Measurements from ENCODE around the gene KLHL11. TPM values are rescaled to one million over a fixed set of nuclear protein-coding genes. Genes with fewer than 3 reads are reported as not detected.
"Not testable (repeated sequence)": the region's sequence is repeated elsewhere in the genome, so short reads cannot be mapped to it uniquely, and the experiment has no call there.

The KLHL11 gene
- total RNA-seq, 1 donor from 2014 or later = 26.6 TPM

DNA sequence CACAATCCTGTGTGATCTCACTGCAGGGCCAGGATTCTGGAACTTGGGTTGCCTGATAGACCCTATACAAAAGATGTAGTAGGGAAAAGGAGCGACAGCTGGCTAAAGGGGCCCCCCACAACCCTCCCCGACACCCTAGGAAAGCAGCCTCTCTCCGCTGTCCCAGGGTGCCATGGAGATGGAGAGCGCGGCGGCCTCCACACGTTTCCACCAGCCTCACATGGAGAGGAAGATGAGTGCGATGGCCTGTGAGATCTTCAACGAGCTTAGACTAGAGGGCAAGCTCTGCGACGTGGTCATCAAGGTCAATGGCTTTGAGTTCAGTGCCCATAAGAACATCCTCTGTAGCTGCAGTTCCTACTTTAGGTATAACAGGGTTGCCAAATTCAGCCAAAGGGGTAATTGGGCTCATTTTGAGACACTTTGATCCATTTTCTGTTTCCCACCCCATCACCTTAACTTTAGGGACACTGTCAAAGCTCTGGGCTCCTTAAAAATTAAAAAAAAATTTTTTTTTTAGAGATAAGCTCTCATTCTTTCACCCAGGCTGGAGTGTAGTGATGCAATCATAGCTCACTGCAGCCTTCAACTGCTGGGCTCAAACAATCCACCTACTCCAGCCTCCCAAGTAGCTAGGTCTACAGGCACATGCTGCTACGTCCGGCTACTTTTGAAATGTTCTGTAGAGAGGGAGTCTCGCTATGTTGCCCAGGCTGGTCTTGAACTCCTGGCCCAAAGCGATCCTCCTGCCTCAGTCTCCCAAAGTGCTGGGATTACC lies 27.3 kb downstream of the KLHL11 start, which contains the start of gene KLHL10:
TSS of gene KLHL10 (plus strand) at position 65 of the 778 bp plus-strand sequence. CDS start at position 173, 108 bp downstream.
- DNase-seq (ENCODE audit: low read depth in 2 of 2) = no peak

DNA sequence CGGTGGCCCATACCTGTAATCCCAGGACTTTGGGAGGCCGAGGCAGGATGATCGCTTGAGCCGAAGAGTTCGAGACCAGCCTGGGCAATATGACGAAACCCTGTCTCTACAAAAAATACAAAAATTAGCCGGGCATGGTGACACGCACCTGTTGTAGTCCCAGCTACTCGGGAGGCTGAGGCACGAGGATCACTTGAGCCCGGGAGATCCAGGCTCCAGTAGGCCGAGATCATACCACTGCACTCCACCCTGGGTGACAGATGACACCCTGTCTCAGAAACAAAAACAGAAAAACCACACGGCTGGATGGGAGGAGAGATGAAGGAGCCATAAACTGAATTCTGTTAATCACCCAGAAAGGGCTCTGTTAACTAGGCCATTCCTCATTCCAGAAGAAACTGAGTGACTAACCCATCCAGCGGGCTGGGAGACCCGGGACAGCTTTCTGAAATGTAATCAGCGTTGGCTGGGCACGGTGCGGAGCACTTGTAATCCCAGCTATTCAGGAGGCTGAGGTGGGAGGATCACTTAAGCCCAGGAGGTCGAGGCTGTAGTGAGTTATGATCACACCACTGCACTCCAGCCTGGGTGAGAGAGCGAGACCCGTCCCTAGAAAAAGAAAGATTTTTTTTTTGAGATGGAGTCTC lies 28.6 kb downstream of the KLHL11 start:
- DNase-seq (ENCODE audit: low read depth in 2 of 2) = no peak

DNA sequence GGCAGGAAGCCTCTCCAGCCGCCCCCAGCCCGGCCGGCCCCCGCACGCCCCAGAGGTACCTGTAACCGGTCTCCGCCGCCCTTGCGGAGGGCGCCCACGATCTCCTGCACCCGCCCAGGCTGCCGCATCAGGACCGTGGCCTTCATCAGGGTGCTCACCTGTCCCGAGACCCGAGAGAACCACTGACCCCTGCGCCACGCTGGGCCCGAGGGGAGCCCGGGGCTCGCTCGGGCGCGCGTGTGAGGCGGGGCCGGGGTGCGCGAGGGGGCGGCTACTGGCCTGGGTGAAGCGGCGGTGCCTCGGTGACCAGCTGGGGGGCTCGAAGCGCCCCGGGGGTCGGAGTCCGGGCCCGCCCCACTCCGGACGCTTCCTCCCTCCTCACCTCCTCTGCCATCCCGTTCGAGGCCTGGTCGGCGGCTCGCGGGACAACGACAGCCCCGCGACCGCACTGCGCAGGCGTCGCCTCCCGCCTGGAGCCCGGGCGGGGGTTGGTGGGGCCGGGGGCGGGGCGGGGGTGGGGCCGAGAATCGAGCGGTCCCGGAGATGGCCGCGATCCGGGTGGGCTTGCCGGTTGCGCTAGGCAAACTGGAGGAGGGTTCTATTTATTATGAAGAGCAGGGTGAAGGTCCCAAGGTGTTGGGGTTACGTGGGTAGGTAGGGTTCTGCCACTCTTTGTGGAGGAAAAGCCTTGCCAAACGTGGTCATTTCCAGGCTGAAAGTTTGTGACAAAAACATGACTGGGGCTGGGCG lies 29.2 kb downstream of the KLHL11 start, which contains the start of gene NT5C3B:
TSS of gene NT5C3B (minus strand) at position 433 of the 750 bp plus-strand sequence. CDS start at position 394, 39 bp downstream.
- peak; percentile 49 to 67 for DNase-seq (ENCODE audit: low read depth in 2 of 2)

DNA sequence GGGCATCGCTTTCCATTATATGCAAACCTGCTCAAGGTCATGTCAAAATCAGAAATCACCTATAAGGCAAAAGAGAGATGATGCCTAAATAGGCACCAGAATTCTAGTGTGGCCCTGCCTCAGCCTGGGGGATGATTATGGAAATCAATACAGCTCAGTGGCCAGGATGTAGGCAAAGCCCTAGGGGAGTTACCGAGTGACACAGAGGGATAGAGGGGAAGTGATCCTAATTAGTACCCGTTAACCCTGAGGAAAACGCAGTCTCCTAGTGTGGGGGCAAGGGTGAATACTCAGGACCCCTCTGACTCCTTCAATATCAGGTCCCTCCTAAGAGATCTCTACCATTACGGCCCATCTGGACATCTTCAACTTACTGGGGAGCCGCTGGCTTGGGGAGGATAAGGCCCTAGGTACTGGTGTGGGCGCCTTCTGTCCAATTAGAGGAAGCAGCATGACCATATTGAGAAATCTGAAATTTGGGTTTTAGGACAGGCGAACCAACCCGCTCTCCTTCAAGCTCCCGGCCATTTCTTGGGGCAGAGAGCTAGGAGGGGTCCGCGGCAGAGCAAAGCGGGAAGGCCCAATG lies 29.9 kb downstream of the KLHL11 start:
- peak in 1 of 2 donors; percentile 7 for DNase-seq (ENCODE audit: low read depth in 2 of 2)

DNA sequence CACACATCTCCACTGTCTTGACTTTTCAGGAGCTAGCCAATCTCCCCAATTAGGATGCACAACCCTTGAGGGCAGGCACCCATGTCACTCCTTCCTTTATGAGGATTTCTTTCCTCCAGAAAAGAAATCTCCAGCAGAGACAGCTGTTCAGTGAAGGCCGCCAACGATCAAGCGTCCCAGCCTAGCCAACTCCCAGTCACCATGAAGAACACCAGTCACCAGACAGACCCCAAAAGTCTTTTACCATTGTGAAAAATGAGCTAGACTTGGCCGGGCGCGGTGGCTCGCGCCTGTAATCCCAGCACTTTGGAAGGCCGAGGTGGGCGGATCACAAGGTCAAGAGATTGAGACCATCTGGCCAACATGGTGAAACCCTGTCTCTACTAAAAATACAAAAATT lies 35.3 kb downstream of the KLHL11 start:
- not testable (repeated sequence) for DNase-seq (ENCODE audit: low read depth in 2 of 2)

DNA sequence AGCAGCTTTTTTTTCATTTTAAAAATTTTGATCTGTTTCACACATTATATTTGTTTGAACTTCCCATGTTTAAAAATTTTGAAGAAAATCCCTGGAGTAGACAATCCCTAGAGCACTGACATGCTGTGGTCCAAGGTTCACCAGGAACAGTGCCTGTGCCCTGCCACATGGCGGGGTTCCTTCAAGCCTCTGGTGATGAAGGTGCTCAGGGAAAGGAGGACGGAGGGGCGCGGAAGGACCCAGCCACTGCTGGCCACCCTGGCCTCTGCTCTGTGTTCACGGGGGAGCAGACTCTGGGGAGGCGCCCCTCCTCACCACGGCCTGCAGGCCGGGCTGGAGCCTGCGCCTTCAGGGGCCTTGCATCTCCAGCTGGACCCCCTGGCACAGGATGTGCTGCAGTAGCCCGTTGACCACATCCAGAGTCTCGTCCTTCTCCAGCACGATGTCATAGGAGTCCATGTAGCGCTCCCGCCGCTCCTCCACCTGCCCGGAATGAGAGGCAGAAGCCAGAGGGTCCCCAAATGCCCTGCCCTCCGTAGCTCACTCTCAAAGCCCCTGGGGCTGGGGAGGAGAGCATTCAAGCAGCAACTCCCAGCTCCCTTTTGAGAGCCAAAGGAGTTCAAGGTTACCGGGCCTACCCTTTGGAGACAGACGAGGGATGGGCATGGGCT lies 39.9 kb downstream of the KLHL11 start:
- no peak for DNase-seq (ENCODE audit: low read depth in 2 of 2)

DNA sequence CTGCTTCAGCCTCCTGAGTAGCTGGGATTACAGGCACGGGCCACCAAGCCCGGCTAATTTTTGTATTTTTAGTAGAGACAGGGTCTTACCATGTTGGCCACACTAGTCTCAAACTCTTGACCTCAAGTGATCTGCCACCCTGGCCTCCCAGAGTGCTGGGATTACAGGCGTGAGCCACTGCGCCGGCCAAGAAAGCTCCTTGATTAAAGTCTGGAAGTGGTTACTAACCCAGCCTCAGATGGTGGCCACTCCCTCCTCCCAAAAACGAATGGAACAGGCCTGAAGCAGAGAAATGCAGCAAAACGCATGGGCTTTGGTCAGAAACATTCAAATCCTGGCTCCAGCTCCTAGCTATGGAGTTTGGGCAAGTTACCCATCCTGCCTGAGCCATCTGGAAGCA lies 41.1 kb downstream of the KLHL11 start:
- no peak for DNase-seq (ENCODE audit: low read depth in 2 of 2)

DNA sequence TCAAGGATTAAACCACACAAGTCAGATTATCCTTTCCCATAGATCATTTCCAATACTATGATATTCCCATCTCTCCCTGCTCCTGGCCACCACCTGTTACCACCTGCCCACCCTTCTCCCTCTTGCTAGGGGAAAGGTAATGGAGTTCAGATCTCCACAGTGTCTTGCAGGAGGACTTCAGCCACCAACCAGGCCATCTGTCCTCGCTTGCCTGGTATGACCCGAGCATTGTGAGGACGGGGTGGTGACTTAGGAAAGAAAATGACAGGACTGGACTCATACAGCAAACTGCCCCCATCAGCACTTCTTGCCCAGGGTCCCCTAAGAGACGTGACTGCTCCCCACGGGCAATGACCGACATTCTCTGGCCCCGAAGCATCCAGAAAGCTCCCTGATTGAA lies 41.6 kb downstream of the KLHL11 start:
- DNase-seq (ENCODE audit: low read depth in 2 of 2) = no peak

DNA sequence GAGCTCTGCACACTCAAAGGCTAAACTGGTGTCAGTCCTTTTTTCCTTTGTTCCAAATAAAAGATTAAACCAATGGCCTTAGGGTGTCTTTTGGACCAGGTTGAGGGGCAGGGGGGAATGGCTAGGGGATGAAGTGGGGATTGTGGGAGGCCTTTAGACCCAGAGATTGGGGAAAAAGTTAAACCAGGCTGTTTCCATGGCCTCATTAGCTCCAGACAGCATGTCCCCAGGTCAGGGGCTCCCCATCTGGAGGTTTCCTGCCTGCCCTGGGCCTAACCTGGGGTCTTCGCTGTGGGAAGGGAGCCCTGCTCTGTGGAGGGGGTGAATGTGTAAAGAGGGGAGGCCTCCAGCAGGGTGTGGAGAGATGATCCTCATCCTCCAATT lies 42.1 kb downstream of the KLHL11 start:
- DNase-seq (ENCODE audit: low read depth in 2 of 2) = no peak

DNA sequence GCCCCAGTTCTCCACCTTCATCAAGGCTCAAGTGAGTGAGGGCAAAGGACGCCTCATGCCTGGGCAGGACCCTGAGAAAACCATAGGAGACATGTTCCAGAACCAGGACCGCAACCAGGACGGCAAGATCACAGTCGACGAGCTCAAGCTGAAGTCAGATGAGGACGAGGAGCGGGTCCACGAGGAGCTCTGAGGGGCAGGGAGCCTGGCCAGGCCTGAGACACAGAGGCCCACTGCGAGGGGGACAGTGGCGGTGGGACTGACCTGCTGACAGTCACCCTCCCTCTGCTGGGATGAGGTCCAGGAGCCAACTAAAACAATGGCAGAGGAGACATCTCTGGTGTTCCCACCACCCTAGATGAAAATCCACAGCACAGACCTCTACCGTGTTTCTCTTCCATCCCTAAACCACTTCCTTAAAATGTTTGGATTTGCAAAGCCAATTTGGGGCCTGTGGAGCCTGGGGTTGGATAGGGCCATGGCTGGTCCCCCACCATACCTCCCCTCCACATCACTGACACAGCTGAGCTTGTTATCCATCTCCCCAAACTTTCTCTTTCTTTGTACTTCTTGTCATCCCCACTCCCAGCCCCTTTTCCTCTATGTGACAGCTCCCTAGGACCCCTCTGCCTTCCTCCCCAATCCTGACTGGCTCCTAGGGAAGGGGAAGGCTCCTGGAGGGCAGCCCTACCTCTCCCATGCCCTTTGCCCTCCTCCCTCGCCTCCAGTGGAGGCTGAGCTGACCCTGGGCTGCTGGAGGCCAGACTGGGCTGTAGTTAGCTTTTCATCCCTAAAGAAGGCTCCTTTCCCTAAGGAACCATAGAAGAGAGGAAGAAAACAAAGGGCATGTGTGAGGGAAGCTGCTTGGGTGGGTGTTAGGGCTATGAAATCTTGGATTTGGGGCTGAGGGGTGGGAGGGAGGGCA lies 42.7 kb downstream of the KLHL11 start:
- no peak for DNase-seq (ENCODE audit: low read depth in 2 of 2)

DNA sequence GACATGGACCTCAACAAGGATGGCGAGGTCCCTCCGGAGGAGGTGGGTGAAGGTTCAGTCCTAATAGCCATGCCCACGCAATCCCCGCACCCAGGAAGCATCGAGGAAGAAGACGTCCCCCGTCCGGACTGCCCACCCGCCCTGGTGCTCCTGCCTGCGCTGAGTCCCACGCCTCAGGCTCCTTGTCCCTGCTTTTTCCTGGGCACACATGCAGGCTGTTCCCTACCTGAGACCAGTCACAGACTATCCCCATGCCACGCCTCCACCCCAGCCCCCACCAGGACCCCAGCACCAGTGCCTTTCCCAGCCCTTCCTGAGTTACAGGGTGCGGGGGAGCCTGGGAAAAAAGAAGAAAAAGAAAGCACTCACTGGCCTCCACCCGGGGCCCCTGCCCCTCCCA lies 43.4 kb downstream of the KLHL11 start:
- no peak for DNase-seq (ENCODE audit: low read depth in 2 of 2)

DNA sequence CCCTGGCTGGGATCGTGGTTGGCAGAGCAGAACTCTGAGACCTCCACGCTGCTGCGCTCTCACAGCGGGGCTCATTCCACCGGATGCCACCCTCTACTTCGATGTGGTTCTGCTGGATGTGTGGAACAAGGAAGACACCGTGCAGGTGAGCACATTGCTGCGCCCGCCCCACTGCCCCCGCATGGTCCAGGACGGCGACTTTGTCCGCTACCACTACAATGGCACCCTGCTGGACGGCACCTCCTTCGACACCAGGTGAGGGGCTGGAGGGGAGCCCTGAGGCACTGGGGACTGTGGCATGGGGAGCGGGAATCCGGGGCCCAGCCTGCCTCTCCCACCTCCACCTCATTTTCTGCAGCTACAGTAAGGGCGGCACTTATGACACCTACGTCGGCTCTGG lies 47.2 kb downstream of the KLHL11 start:
- no peak for DNase-seq (ENCODE audit: low read depth in 2 of 2)

DNA sequence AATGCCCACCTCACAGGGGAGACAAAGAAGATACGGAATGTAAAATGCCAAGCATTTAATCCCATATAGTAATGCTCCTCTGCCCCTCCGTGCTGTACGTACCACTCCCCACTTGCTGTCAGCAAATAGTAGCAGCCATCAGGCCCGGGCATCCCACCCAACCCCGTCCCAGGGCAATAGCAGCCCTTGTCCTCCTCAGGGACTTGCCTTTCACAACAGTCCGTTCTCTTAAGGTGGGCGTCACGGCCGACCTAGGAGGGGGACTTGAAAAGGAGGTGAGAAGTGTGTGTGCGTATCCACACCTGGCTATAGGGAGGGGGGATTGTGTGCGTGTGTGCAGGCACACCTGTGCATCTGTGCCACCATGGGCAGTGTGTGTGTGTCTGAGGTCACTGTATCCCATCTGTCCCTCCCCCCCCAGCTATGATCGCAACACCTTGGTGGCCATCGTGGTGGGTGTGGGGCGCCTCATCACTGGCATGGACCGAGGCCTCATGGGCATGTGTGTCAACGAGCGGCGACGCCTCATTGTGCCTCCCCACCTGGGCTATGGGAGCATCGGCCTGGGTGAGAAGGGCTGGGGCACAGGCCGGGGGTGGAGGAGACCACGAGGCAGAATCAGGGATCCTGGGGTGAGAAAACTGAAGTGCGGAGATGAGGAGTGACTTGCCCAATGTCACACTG lies 48.4 kb downstream of the KLHL11 start:
- no peak for DNase-seq (ENCODE audit: low read depth in 2 of 2)

DNA sequence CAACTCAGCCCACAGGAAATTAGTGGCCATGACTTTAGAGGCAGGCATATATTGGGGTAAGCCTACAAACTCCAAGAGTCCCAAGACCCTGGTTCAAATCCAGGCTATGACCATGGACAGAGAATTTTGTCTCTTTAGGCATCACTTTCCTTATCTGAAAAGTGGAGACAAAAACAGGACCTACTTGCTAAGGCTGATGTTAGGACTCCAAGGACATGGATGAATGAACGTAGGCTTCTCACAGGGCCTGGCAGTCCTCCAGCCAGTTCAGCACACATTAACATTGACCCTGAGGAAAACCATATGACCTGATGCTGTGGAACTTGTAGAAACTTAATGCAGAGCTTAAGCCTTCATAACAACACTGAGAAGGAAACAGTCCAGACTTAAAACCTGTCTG lies 51.0 kb downstream of the KLHL11 start:
- DNase-seq (ENCODE audit: low read depth in 2 of 2) = no peak

DNA sequence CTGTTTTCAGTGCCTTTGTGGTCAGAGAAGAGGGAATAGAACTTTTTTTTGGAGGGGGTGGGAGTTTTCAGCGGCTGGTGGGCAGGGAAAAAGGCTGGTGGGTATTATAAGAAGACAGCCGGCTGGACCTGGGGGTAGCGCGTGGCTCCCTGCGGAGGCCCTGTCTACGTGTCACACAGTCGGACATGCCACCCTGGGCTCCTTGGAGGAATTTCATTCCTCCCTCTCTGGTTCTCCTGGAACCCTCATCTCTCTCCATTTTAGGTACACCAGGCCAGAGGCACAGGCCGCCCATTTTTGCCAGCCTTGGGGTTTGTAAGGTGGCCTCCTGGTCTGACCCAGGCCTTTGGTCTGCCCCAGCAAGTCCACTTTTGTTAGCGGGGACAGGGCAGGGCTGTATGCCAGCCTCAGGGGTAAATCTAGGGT lies 51.5 kb downstream of the KLHL11 start:
- no peak for DNase-seq (ENCODE audit: low read depth in 2 of 2)

DNA sequence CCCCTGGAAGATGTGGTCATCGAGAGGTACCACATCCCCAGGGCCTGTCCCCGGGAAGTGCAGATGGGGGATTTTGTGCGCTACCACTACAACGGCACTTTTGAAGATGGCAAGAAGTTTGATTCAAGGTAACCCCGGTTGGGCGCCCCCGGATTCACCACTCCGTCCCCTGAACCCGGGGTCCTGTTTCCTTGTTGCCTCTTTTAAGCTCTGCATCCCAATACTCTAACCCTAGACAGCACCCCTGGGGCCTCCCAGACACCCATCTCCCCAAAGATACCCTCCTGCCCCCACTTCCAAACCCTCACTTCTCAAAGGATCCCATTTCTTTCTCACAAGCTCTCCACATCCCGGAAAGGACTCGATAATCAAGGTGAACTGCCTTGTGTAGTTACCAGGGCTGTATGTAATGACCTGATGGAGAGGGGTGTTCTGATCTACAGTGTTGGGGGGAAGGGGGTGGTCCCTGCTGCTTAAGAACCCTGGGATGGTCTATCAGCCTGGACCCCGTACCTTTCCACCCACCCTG lies 52.0 kb downstream of the KLHL11 start:
- DNase-seq (ENCODE audit: low read depth in 2 of 2) = no peak

DNA sequence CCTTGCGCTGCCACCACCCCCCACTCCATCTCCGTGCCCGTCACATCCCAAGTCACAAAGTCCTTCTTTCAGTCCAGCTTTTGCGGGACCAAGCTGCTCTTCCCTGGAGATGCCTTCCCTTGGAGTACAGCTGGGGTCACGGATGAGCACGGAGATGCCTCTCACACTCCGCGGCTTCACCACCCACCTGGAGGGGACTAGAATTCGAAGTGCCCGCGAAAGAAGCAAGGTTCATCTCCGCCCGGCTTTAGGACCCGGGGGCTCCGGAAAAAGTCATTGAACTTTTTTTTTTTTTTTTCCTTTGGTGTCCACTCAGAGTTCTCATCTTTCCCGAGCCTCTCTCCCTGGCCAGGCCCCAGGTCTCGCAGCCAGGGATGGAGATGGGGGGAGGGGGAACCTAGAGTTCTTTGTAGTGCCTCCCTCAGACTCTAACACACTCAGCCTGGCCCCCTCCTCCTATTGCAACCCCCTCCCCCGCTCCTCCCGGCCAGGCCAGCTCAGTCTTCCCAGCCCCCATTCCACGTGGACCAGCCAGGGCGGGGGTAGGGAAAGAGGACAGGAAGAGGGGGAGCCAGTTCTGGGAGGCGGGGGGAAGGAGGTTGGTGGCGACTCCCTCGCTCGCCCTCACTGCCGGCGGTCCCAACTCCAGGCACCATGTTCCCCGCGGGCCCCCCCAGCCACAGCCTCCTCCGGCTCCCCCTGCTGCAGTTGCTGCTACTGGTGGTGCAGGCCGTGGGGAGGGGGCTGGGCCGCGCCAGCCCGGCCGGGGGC lies 52.7 kb downstream of the KLHL11 start, which contains the start of gene FKBP10:
TSS of gene FKBP10 (plus strand) at position 624 of the 771 bp plus-strand sequence. CDS start at position 655, 31 bp downstream.
- peak; percentile 74 to 75 for DNase-seq (ENCODE audit: low read depth in 2 of 2)
